Measurements from ENCODE around the gene IMMP2L. TPM values are rescaled to one million over a fixed set of nuclear protein-coding genes. Genes with fewer than 3 reads are reported as not detected.

Gene IMMP2L
- total and polyA plus RNA-seq, 2 of the 8 experiments (the other 6 are each of a cell fraction or from before 2014, with no cell fraction given) = 2.3 to 10.1 TPM

- no peaks in the 10 kb centered on the region for H4K20me1 ChIP-seq (replicated peaks in 1 of 2; ENCODE audit: control insufficient read depth in 1 of 2, insufficient read depth in 2 of 2, low read length in 2 of 2)
Measured at GRCh38 chr7:111308691-111309090, 253.6 kb downstream of the IMMP2L start.

More at GRCh38 chr7:111308691-111309090, 253.6 kb downstream of the IMMP2L start:
- Histone ChIP-seq H3K23ac (ENCODE audit: insufficient read length) (no peak overlapping the region), H3K27me3 (replicated peaks in 1 of 4; ENCODE audit: control insufficient read depth in 3 of 4, extremely low read depth in 1 of 4, insufficient read depth in 3 of 4, low read length in 3 of 4) (no peaks in the 10 kb centered on the region), H3K79me2 (ENCODE audit: control insufficient read depth in 1 of 2, insufficient read depth in 2 of 2, low read length in 2 of 2) (no peaks in the 10 kb centered on the region), H2BK15ac (ENCODE audit: low read length) (no peak overlapping the region), H2BK20ac (ENCODE audit: low read length) (no peak overlapping the region), H3K18ac (ENCODE audit: extremely low read depth, low read length) (no peak overlapping the region), H3K56ac (replicated peaks; ENCODE audit: insufficient read length, low read depth, low read length) (no peak overlapping the region), H3K14ac (ENCODE audit: insufficient read length) (no peak overlapping the region), H2BK5ac (ENCODE audit: low read depth, low read length) (no peak overlapping the region), H3K23me2 (ENCODE audit: low read depth, low read length) (no peaks in the 10 kb centered on the region), H3K4me2 (ENCODE audit: insufficient read depth in 1 of 2, low read depth in 2 of 2, low read length in 2 of 2) (no peak overlapping the region), H3K27ac (ENCODE audit: low read depth, low read length) (no peak overlapping the region), H2BK120ac (replicated peaks; ENCODE audit: low read depth, low read length) (no peak overlapping the region), H3K79me1 (ENCODE audit: low read depth, low read length) (no peaks in the 10 kb centered on the region), H3K4me1 (replicated peaks in 1 of 4; ENCODE audit: control insufficient read depth in 3 of 4, insufficient read depth in 4 of 4, low read length in 3 of 4) (no peaks in the 10 kb centered on the region), H4K91ac (replicated peaks; ENCODE audit: insufficient read length, low read length) (no peak overlapping the region), H3K36me3 (ENCODE audit: control insufficient read depth in 2 of 4, insufficient read depth in 4 of 4, low read length in 3 of 4) (no peaks in the 10 kb centered on the region), H3K9me3 (ENCODE audit: insufficient read depth in 2 of 2, low read depth in 1 of 2, low read length in 1 of 2) (no peaks in the 10 kb centered on the region), H4K8ac (ENCODE audit: extremely low read depth, insufficient read depth, low read length) (no peak overlapping the region), H2AK5ac (ENCODE audit: low read depth, low read length) (no peak overlapping the region), H3K9ac (replicated peaks in 1 of 4; ENCODE audit: extremely low read depth in 1 of 4, low read depth in 3 of 4, low read length in 3 of 4) (no peak overlapping the region), H4K5ac (ENCODE audit: insufficient read length, low read depth, low read length) (no peak overlapping the region), H2AFZ (ENCODE audit: low read length) (no peak overlapping the region), H2BK12ac (ENCODE audit: low read depth, low read length) (no peak overlapping the region), H3K4ac (replicated peaks; ENCODE audit: insufficient read length, low read depth, low read length) (no peak overlapping the region), H3K4me3 (ENCODE audit: extremely low read depth in 1 of 4, insufficient read depth in 2 of 4, low read depth in 3 of 4, low read length in 4 of 4) (no peak overlapping the region)
- FAIRE-seq = no peak
- DNase-seq (ENCODE audit: low read depth in 1 of 2, low spot score in 2 of 2) = no peak
- TF ChIP-seq JUN (IDR thresholded peaks at IDR 0.05; ENCODE audit: low read depth, low read length) = no peak
- no peak for TF ChIP-seq POLR2A (IDR thresholded peaks at IDR 0.05; ENCODE audit: control extremely low read depth in 1 of 2, low read depth in 2 of 2, low read length in 2 of 2)
- no peak for TF ChIP-seq ZNF274 (IDR thresholded peaks at IDR 0.05; ENCODE audit: borderline replicate concordance, extremely low read depth, low read length)
- TF ChIP-seq GTF2F1 (IDR thresholded peaks at IDR 0.05; ENCODE audit: borderline replicate concordance, low read depth, low read length) = no peak
- TF ChIP-seq CTBP2 (IDR thresholded peaks at IDR 0.05; ENCODE audit: borderline replicate concordance, insufficient read depth, insufficient read length, low read length) = no peak
- no peak for TF ChIP-seq SAP30 (IDR thresholded peaks at IDR 0.05; ENCODE audit: insufficient read depth, insufficient replicate concordance, low read length)
- TF ChIP-seq TEAD4 (IDR thresholded peaks at IDR 0.05; ENCODE audit: low read depth, low read length) = no peak
- no peak for TF ChIP-seq SUZ12 (IDR thresholded peaks at IDR 0.05; ENCODE audit: low read length)
- no peak for TF ChIP-seq ATF3 (IDR thresholded peaks at IDR 0.05; ENCODE audit: insufficient read depth, low read depth, low read length)
- no peak for TF ChIP-seq YY1 (IDR thresholded peaks at IDR 0.05; ENCODE audit: low read depth, low read length)
- no peak for TF ChIP-seq SP2 (IDR thresholded peaks at IDR 0.05; ENCODE audit: low read length)
- TF ChIP-seq HDAC2 (IDR thresholded peaks at IDR 0.05; ENCODE audit: borderline replicate concordance in 1 of 2, low read depth in 2 of 2, low read length in 2 of 2) = no peak
- TF ChIP-seq RNF2 (IDR thresholded peaks at IDR 0.05; ENCODE audit: borderline replicate concordance, low read depth, low read length, missing control alignments, poor library complexity, severe bottlenecking) = no peak
- TF ChIP-seq TBP (IDR thresholded peaks at IDR 0.05; ENCODE audit: low read depth, low read length) = no peak
- CTCF ChIA-PET (ENCODE audit: partially characterized antibody) = no interaction called here
- 96% methylated on average over 1 of the region's 1 CpG; no CpG with 5 or more reads in 1 of the 2 experiments for WGBS, 2 experiments (ENCODE audit: extremely low coverage in 1 of 2, insufficient coverage in 1 of 2, insufficient read length in 1 of 2, insufficient replicate concordance in 2 of 2, low coverage in 1 of 2, low lambda C conversion rate in 2 of 2, missing lambda C conversion rate in 1 of 2)
- POLR2A ChIA-PET (ENCODE audit: partially characterized antibody) = no interaction called here

All from H1 (cell line).